Left lobe of liver (tissue), 2 donors: ENCODE results near the gene METTL21C. TPM values are rescaled to one million over a fixed set of nuclear protein-coding genes. Genes with fewer than 3 reads are reported as not detected.
A peak's percentile ranks its signal among the peaks of the same experiment; 100 is the strongest.

Source experiments
- ATAC-seq: fragments of 200-7000 bp; cut with Tn5 transposase; one replicate; pipeline ENCODE4 v1.9.1; 2020; ENCODE audit warnings: mild to moderate bottlenecking, moderate library complexity
- DNase-seq: peaks from one replicate; pipeline ENCODE4 v3.0.0-alpha.2; 2020; ENCODE audit warnings: low spot score
- total RNA-seq: library from RNA; stranded (reverse); gene quantifications from one replicate; pipeline ENCODE4 v1.2.1, GENCODE V29; 2021
- donor health status: DM: no; HTN: no; CAD: no; lungs with moderate emphysema.
- donor health status: DM: no; HTN: yes; CAD: no.

Gene METTL21C
- total RNA-seq: not detected

DNA sequence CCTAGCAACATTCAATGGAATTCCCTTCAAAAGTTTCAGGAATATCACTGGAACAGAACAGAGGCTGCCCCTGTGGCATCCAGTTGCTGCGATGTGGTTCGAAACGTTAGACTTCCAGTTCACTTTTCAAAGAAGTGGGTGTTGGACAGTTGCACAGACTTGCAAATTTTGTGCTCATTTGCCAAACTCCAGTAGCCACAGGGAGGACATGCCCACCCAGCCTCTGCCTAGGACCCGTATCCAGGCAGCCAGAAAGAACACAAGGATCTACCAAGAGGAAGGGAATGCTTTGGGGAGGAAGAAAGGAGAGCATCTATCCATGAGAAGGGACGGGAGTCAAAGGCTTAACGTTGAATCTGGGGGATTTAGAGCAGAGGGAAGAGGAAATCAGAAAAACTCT, at the start of gene METTL21C:
METTL21C (minus strand) TSS at position 108 of the 400 bp plus-strand sequence. CDS start 546 bp downstream, outside the sequence.
- ATAC-seq (no peak), DNase-seq (no peak)

DNA sequence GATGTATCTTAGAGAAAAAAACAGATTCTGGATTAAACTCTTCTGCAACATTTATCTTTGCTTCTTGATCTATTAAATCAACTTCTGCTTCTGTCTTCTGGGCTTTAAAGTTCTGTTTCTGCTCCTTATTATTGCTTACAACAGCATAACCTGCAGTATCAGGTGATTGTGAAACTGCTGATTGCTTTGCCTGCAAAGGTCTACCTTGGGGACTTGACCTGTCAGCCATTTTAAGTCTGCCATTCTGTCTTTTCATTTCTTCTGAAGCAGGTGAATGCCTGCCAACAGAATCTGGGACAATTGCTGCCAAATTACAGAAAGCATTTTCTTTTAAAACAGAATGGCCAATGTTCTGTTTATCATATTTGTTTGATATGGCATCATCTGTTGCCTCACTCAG, 47.7 kb upstream of the METTL21C start:
- DNase-seq (no peak), ATAC-seq (no peak)

DNA sequence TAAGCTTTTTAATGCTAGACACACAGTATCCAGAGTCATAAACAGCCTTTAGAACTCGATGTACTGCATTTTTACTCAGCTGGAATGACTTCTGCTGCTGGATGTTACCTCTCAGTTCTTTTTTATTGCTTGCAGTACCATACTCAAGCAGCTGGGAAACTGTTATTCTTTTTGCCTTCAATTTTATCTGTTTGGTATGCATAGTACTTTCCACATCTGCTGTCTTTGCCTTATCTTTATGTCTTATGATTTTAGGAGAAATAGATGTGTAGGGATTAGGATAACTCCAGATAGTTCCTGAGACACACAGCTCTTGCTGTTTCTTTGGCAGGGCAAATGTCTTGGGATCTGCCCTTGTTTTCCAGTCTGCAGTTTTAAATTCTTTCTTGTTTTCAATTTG, 47.3 kb upstream of the METTL21C start:
- ATAC-seq (no peak), DNase-seq (no peak)

DNA sequence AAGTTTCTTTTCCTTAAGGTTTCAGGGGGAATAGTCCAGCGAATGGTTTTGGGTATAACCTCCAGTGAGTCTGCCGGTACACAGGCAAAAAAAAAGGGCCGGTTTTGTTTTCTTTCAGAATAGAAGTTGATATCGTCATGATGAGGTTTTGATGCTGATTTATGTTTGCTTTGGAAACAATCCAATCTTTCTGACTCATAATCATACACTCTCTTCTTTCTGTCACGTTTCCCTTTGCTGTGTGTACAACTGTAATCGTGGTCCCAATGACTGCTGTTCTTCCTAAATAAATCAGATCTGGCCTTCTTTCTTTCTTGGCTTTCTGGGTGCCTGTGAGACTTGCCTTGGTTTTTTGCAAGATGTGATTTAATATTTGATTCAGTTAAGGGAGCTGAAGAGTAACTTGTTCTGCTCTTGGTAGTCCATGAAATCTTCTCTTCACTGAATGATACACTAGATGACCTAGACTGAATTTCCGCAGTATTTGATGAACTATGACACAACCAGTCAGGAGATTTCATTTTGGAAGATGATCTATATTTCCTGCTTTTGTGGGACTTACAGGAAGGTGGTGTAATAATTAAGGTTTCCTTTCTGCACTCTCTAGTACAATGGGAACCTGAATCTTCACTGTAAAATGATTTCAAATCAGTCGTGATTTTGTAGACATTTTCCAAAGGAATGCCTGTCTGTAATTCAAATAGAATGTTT, 34.9 kb upstream of the METTL21C start:
- no peak for DNase-seq
- ATAC-seq: no peak

DNA sequence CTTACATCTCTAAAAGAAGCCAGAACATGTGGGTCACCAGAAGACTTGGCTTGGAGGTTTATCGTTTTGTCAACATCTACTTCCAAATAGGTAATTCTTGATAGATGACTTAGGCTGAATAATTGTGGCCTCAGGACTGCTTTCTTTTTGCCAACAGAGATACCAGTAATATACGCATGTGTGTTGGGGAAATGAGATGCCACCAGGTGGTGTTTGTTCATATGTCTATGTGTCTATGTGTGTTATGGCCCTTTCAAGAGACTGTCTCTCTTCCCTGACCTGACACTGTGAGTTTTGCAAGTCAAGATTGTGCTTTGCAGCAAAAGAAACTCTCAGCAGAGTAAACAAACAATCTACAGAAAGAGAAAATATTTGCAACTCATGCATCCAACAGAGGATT, 31.6 kb upstream of the METTL21C start:
- no peak for DNase-seq

DNA sequence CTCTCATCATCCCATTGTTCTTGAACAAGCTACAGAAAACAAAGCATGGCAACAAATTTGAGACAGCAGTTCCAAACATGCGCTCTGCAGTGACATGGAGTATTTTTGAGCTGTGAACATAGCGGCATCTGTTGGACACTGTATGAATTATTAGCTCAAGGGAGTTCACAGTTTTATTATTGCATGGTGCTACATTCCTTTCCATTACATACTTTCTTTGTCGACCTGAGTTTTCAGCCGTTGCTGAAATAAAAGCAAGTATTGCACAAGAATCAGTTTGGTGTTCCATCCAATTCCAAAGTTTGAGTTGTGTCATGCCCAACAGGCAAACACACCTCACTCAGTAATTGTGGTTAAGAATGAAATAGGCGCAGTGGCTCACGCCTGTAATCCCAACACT, 30.1 kb upstream of the METTL21C start:
- ATAC-seq (peak; percentile 93), DNase-seq (no peak)

More for the DNA sequence above, 31.6 kb upstream of the METTL21C start:
- ATAC-seq: peak; percentile 55

DNA sequence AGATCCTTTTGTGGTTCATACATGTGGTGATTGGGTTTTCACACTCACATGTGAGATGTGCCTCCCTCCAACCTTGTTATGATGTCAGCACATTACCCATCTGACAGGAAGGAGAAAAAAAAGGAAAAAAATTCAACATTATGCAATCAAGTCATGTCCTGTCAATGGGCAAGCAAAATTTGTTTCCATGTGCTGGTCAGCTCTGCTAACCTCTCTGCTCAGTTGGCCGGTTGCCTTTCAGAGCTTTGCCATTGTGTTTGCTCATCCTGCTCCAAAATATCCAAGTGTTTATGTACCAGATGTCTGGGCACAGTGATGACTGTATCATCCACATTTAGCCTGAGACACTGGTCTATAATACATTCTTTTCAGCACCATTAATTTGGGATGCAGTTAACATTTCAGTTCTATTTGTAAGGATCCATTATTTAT, 27.0 kb upstream of the METTL21C start:
- DNase-seq: no peak
- ATAC-seq: peak; percentile 24

DNA sequence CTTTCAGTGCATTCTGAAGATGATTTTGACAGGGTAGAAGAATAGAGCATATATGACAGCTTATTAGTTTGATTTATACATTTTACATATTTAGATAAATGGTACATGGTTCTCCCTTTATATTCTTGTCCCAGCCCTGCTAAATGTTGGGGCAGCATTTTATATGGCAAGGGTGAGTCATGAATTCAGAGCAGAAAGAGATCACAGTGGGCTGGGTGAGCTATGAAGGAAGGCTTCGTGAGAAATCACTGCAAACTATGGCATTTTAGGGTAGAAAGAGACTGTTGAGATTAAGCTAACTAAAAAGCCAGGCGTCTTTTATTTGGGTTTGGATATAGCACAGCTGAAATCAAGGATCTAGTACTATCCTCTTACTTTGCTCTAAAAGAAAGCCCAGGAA, 23.9 kb upstream of the METTL21C start:
- ATAC-seq: no peak
- no peak for DNase-seq

DNA sequence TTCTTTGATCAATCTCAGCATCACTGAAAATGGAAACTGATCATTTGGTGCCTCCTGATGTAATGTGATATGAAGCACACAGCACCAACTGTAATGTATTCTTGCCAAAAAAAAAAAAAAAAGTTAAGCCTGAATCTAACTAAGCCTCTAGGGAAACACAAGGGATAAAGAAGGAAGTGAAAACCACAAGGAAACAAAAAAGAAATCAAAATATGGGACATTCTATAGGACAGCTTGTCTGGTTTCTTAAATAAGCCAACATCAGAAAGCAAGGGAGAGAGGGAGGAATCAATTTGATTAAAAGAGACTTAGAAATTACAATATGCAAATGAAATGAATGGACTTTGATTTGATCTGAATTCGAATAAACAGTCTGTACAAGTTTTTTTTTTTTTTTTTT, 20.6 kb upstream of the METTL21C start:
- DNase-seq: no peak
- no peak for ATAC-seq

DNA sequence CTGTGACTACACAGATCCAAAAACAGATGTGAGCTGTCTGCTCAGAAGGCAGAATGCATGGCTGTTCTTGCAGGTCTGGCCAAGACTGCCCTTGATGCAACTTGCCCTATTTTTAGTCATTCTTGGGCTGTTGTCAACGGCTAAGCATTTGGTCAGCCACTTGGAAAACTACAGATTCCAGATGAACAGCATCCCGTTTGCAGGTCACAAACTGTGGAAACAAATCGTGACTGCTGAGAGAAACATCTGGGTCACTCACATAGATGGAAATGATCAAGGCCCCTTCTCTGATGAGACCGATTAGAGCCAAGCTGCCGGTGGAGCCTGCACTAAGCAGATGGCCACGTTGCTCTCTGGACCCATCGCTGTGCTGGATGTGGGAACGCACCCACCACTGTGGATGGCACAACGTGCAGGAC, 15.4 kb upstream of the METTL21C start:
- ATAC-seq (no peak), DNase-seq (no peak)

DNA sequence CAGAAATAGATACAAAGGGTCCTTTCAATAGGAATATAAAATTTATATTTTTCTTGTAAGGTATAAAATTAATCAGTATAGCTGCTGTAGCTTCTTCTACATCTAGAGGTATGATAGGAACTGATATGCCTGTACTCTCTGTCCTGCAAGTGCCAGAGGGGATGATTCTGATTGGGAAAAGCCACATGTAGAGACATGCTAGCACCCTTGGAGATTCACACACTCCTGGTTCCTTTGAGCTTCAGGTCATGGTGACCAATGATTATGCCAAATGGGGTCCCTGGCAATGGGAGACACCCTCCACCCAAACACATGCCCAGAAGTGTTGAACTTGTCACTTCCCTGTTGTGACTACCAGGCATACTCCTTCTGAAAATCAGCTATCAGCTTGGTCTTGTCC, 14.7 kb upstream of the METTL21C start:
- no peak for ATAC-seq

DNA sequence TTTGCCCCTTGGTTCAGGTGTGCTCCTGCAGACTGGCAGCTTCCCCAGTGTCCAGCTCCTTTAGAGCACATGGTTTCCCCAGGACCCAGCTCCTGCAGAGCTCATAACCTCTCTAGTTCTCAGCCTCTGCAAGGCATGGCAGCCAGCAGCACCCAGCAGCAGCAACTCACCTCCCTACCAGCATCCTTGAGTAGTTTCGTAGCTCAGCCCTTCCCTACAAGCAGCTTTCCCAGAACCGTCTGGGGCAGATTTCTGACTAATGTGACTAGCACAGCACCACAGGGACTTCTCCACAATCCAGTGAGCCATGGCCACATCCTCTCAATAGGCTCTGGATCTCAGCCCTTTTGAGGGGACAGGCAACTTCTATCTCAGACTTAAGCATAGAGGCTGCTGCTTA, 14.1 kb upstream of the METTL21C start:
- no peak for ATAC-seq
- DNase-seq: no peak

More for the DNA sequence above, 14.7 kb upstream of the METTL21C start:
- no peak for DNase-seq

DNA sequence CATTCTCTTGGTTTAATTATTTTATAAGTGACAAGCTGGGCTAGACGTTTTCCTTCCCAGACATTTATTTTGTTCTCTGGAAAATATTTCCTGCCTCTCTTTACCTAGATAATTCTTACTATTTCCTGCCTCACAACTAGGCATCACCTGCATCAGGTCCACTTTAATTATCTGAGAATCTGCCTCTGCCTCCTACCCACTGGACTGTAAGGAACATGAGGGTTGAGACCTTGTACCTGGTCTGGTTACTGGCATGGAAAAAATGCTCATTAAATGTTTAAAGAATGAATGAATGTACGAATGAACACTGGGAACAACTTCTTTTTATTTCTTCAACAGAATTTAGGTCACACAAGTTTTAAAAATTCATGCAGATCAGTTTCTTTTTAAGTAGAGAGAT, 13.4 kb upstream of the METTL21C start:
- DNase-seq (no peak), ATAC-seq (no peak)

DNA sequence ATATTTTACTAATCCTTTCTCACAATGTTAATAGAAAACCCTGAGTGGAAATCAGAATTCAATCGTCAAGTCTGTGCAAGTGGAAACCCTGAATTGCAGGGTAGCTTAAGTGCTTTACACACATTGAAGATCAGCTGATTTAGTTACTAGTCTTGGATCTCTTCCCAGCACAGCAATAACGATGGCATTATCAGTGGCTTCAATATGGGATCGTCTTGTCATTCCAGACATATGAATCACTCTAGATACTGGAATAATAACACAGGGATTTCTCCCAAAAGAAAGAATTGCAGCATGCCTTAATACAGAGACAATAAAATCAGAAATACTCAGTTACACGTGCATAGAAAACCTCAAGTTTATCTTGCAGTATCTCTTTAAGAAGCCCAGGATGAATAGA, 12.6 kb upstream of the METTL21C start:
- no peak for ATAC-seq
- DNase-seq: no peak

DNA sequence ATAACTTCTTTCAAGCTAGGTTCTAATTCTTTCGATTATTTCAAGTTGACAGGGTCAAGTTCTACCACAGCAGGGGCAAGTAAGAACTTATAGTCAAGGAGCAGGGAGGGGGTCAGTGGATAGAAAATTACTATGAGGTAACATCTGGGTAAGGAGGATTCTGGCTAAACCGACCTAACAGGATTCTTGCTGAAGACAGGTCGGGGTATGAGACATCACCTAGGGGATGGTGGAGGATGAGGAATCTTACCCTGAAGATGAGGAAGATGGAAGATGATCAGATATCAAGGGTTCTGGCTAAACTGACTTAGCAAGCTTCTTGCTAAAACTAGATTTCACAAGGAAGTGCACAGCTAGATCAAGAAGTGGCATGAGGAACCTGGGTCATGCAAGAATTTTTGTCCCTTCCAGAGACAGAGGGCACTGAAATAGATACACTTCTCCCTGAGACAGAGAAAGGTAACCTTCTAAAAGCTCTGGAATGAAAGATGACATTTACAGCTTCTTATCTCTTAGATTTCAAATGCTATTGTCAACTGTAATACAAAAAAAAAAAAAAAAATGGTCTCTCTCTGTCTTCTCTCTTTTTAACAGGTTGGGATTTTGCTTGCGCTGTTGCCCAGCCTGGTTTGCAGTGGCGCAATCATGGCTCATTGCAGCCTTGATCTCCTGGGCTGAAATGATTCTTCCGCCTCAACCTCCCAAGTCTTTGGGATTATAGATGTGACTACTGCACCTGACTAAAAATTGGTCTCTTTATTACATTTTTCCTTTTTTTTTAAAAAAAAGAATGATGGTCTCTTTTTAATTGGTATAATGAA, 9.6 kb upstream of the METTL21C start:
- no peak for ATAC-seq
- no peak for DNase-seq

DNA sequence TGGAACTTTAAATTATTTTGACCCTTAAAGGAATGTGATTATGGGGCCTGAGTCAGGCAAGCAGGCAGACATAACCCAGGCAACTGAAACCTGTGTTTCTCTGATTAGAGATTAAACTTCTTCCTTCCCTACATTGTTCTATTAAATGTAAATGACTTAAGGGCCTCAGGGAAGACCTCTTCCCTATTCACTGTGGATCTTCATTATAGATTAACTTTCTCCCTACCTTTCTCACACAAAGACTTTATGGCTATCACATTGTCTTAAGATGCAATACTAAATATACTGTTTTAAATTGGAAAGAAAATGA, 8.8 kb upstream of the METTL21C start:
- ATAC-seq (no peak), DNase-seq (no peak)

DNA sequence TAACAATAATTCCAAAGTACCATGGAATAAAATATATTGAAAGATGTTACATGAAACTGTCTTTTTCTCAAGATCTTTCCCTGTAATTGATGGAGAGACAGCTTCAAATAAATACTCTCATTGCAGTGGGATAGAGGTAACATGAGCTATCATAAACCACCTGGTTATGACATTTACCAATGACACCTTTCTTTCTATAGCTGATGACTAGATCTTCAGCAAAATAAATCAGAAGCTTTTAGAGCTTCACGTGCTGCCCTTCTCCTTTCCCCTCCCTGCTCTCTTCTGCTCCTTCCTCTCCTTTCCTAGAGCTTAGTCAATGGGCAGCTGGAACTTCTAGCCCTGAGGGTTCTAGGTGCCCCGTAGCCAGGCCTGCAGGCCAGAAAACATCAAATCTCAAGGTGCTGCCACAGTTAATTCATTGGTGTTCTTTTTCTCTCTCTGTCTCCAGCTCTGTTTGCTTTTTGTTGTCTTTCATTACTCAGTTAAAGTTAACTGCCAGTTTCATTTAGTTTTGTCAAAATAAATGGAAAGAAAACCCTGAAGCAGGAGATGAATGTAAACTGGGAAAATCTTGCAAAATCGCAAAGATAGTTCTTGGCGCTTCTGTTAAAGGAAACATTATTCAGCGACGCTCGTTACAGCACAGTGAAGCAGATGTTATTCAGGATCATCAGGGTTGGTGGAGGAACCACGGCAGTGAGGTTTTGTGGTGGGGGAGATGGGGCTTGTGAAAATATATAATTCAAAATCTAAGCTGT, 8.3 kb upstream of the METTL21C start:
- no peak for ATAC-seq
- no peak for DNase-seq

DNA sequence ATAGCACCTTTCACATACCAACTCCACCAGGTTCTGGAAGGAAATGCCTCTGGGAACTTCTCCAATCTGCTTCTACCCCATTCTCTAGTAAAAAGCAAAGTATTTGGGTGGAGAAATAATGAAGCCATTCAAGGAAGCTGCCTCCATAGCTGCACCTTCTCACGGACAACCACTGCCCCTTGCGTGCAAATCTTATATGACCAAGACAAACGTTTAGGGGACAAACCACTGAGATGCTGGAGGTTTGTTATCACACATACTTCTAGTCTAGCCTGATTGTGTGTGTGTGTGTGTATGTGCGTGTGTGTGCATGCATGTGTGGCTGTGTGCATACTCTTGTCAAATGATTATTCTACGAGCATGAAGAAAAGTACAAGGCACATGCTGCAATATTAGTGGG, 6.5 kb upstream of the METTL21C start:
- DNase-seq (no peak), ATAC-seq (no peak)

DNA sequence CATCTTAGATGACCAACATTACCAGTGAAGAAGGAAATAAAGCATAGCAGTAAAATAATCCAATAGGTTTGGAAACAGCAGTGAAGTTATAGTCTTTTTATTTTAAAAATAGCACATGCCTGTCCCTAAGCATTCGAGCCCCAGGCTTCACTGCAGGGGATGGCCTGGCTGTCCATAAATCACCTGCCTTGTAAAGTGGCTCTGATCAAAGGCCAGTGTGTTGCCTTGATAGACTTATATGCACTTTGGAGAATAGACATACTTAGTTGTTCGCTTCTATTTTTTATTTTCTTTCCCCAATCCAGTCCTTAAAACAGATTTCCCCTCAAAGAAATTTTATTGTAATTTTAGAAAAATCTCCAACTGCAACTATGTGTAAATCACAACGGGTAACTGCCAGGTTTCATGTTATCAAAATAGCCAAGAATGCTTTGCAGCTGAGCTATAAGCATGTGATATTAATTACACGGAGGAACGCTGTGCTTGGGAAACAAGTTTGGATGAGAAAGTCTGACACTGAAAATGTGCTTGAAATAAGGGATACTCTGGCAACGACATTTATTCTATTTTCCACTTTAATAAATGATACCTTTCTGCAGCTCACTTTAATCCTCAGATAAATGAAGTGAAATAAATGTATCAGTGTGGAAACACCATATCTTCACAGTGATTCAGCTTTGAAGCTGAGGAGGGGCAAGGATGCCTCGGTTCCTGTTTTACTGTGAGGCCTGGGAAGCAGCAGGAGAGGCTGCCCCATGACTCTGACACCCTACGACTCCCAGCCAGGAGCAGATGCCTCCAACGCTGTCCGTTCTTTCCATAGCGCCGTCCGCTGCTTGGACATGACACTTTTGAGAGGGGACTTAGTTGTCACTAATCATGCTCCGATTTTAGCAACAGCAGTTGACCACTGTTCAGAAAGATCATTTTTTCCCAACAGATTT, 5.5 kb upstream of the METTL21C start:
- ATAC-seq (no peak), DNase-seq (no peak)

DNA sequence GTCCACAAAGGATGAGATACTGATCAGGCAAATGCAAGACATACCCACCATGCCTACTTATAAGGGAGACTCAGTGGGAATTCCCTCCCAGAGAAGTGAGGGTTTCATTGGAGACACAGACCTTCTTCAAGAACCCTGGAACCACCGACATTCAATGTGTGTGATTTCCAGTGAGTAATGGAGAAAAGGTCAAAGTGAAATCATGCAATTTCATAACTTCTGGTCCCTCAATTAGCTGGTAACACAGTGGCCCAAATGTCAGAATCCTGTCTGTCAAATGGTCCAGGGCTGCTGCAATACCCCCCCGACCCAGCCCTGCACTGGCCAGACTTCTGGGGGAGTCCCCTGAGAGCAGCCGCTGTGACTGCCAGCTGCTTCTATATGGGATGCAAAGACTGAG, 4.7 kb upstream of the METTL21C start:
- ATAC-seq: no peak
- no peak for DNase-seq

DNA sequence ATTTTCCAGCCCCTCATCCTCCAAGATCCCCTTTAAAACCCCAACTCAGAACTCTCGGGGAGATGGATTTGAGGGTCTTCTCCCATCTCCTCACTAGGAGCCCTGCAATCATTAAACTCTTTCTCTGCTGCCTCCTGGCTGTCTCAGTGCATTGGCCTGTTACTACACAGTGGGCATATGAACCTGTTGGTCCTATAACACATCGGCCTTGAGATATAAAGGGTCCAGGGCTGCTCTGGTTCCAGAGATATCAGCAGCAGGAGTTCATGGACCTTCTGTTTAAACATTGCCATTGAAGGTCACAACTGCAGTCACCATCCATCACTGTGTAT, 3.8 kb upstream of the METTL21C start:
- DNase-seq: no peak
- ATAC-seq: no peak
